GM19099 (cell line): ENCODE results near the gene MYL2.

Experiments
- POLR2A ChIP-seq: IDR thresholded peaks from 3 replicates; pipeline ENCODE4 v1.6.1; 2011; ENCODE audit warnings: low read depth; ENCODE audit not compliant: insufficient read length; ENCODE audit errors: extremely low read depth

MYL2 gene

DNA sequence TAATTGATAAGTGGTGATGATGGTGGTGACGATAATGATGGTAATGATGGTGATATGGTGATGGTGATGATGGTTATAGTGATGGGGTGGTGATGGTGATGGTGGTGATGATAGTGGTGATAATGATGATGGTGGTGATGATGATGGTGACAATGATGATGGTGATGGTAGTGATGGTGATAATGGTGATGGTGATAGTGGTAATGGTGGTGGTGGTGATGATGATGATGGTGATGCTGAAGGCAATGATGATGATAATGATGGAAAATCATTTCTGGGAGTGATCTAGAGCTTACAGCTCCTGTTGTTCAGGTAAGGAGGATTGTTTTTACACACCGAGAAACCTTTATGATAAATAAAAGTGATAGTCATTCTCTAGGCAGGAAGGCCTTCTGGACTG lies 39.7 kb downstream of the MYL2 start:
- no peak for TF ChIP-seq POLR2A

GRCh38 chr12:110874781-110875180 lies 45.6 kb downstream of the MYL2 start:
- TF ChIP-seq POLR2A: no peak

GRCh38 chr12:110874351-110874750 lies 46.0 kb downstream of the MYL2 start:
- TF ChIP-seq POLR2A: no peak

DNA sequence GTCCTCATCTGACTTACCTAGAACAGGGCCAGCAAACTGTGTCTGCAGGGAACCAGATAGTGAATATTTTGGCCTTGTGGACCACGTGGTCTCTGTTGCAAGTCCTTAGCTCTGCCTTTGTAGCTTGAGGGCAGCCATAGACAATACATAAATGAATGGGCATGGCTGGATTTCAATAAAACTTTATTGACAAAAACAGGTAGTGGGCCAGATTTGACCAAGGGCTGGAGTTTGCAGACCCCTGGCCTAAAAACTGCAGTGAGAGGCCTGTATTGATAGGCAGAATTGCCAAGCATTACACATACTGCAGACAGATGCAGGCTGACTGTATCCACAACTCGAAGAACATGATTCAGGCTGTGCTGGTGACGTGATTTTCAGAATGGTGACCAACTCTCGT lies 48.3 kb downstream of the MYL2 start:
- TF ChIP-seq POLR2A: no peak

- TF ChIP-seq POLR2A: no peak
Measured at GRCh38 chr12:110869803-110870202, 50.6 kb downstream of the MYL2 start.

DNA sequence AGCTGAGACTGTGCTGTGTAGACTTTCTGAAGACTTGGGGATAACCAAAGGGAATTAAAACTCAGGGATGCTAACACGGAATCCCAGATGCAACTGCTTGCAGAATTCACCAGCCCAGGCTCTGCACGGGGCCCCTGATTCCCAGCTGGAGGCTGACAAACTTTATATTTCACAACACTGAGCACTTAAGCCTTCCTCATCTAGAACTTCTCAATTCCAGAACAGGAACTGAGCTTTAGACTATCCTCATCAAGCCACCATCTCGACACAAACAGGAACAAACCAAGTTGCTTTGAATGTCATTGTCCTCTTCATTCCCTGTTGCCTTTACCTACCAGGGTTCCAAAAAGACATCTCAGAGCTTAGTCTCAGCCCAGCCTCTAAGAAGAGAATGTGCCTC lies 51.4 kb downstream of the MYL2 start:
- TF ChIP-seq POLR2A: no peak

DNA sequence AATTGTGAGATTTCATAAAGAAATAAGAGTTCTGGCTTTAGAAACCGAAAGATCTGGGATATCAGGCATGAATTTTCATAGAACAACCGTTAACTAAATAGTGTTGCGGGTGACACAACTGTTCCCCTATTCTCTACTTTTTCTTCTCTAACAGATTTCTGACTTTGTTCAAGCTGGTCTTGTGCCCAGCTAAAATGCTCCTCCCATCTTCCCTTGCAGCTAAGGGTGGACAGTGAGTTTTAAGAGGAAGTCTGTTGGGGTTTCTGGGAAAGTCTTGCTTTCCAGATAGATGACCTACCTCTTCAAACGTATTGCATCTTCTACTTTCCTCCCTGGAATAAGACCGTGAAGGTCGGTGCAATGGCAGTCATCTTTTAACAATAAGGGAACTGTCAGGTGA lies 54.9 kb downstream of the MYL2 start:
- no peak for TF ChIP-seq POLR2A

GRCh38 chr12:110863161-110863560 lies 57.2 kb downstream of the MYL2 start:
- TF ChIP-seq POLR2A: no peak

- no peak for TF ChIP-seq POLR2A
Measured at GRCh38 chr12:110862329-110862728, 58.0 kb downstream of the MYL2 start.

DNA sequence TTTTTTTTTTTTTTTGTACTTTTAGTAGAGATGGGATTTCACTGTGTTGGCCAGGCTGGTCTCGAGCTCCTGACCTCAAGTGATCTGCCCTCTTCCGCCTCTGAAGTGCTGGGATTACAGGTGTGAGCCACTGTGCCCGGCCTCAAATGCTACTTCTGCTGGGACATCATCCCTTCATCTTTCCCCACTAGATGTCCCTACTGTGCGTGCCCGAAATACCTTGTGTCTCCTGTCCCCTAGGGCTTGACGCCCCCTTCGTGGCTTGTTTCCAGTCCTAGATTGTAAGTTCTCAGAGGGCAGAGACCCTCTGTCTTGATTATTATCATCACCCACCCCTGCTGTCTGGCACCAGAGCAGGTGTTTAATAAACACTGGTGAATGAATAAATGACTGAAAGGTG lies 58.6 kb downstream of the MYL2 start:
- TF ChIP-seq POLR2A: no peak
